Measurements from ENCODE around the gene TPST2. TPM values are rescaled to one million over a fixed set of nuclear protein-coding genes. Genes with fewer than 3 reads are reported as not detected.
A peak's percentile ranks its signal among the peaks of the same experiment; 100 is the strongest.
"Not testable (repeated sequence)": the region's sequence is repeated elsewhere in the genome, so short reads cannot be mapped to it uniquely, and the experiment has no call there.

Gene TPST2
- total RNA-seq: 34.7 and 78.8 TPM in 2 replicates

- peak; percentile 78 to 84 for DNase-seq (ENCODE audit: low read depth in 2 of 2)
These were observed at the start of gene TPST2 for GRCh38 chr22:26589845-26590736. Gene TPST2, minus strand, starts transcription at chr22:26590132. Its CDS starts 48,502 bp downstream, at chr22:26541630.

- no peak for DNase-seq (ENCODE audit: low read depth in 2 of 2)
These were observed 46.4 kb upstream of the TPST2 start for GRCh38 chr22:26636296-26636695.

GRCh38 chr22:26635117-26635516 is 45.2 kb upstream of the TPST2 start:
- DNase-seq (ENCODE audit: low read depth in 2 of 2): no peak

- no peak for DNase-seq (ENCODE audit: low read depth in 2 of 2)
These were observed 44.3 kb upstream of the TPST2 start for GRCh38 chr22:26634189-26634588.

GRCh38 chr22:26632422-26633155 is 42.7 kb upstream of the TPST2 start:
- peak; percentile 19 to 95 for DNase-seq (ENCODE audit: low read depth in 2 of 2)

GRCh38 chr22:26631282-26631681 is 41.4 kb upstream of the TPST2 start:
- no peak for DNase-seq (ENCODE audit: low read depth in 2 of 2)

GRCh38 chr22:26629988-26630761 is 40.2 kb upstream of the TPST2 start:
- peak in 1 of 2 donors; percentile 96 for DNase-seq (ENCODE audit: low read depth in 2 of 2)

GRCh38 chr22:26624803-26625202 is 34.9 kb upstream of the TPST2 start:
- no peak for DNase-seq (ENCODE audit: low read depth in 2 of 2)

GRCh38 chr22:26623984-26624383 is 34.1 kb upstream of the TPST2 start:
- DNase-seq (ENCODE audit: low read depth in 2 of 2): no peak

GRCh38 chr22:26621663-26622062 is 31.7 kb upstream of the TPST2 start, which contains the start of gene CRYBA4:
Gene CRYBA4, plus strand, starts transcription at chr22:26621963. Its CDS starts 634 bp downstream, at chr22:26622597.
- DNase-seq (ENCODE audit: low read depth in 2 of 2): no peak

- no peak for DNase-seq (ENCODE audit: low read depth in 2 of 2)
These were observed 30.3 kb upstream of the TPST2 start for GRCh38 chr22:26620197-26620596.

GRCh38 chr22:26619510-26619909 is 29.6 kb upstream of the TPST2 start:
- DNase-seq (ENCODE audit: low read depth in 2 of 2): no peak

GRCh38 chr22:26618455-26618854 is 28.5 kb upstream of the TPST2 start:
- no peak for DNase-seq (ENCODE audit: low read depth in 2 of 2)

GRCh38 chr22:26617271-26618199 is 27.6 kb upstream of the TPST2 start, which contains the start of gene CRYBB1:
Gene CRYBB1, minus strand, starts transcription at chr22:26618027. Its CDS starts 1,708 bp downstream, at chr22:26616319.
- no peak for DNase-seq (ENCODE audit: low read depth in 2 of 2)

- DNase-seq (ENCODE audit: low read depth in 2 of 2): no peak
These were observed 26.7 kb upstream of the TPST2 start for GRCh38 chr22:26616650-26617049.

- no peak for DNase-seq (ENCODE audit: low read depth in 2 of 2)
These were observed 26.0 kb upstream of the TPST2 start for GRCh38 chr22:26615830-26616435.

GRCh38 chr22:26615149-26615548 is 25.2 kb upstream of the TPST2 start:
- DNase-seq (ENCODE audit: low read depth in 2 of 2): no peak

GRCh38 chr22:26614322-26614721 is 24.4 kb upstream of the TPST2 start:
- DNase-seq (ENCODE audit: low read depth in 2 of 2): no peak

GRCh38 chr22:26613753-26614152 is 23.8 kb upstream of the TPST2 start:
- DNase-seq (ENCODE audit: low read depth in 2 of 2): not testable (repeated sequence)

GRCh38 chr22:26612652-26613051 is 22.7 kb upstream of the TPST2 start:
- no peak for DNase-seq (ENCODE audit: low read depth in 2 of 2)
